Epidermal melanocyte (primary cell): ENCODE data around the gene FAM124A.

Source experiments
- DNase-seq: peaks from one replicate; pipeline ENCODE4 v3.0.0; 2011; ENCODE audit warnings: low spot score; ENCODE audit not compliant: insufficient read length

FAM124A gene

GRCh38 chr13:51333826-51334225 lies 111.6 kb downstream of the FAM124A start:
- no peak for DNase-seq
